K562 (cell line): ENCODE results near the gene PCDHGB2. TPM values are rescaled to one million over a fixed set of nuclear protein-coding genes. Genes with fewer than 3 reads are reported as not detected.
A peak's percentile ranks its signal among the peaks of the same experiment; 100 is the strongest.

Source experiments
- ARNT ChIP-seq, 2 experiments: fragments of 450-650 bp; IDR thresholded peaks; 2 replicates each; pipeline ENCODE4 v1.6.1; 2016; ENCODE audit warnings: mild to moderate bottlenecking in 1 of 2
- CEBPB ChIP-seq: fragments of 450-650 bp; IDR thresholded peaks from 2 replicates; pipeline ENCODE4 v1.6.1; 2016; ENCODE audit warnings: missing genetic modification characterization, missing compliant biosample characterization
- CTCFL ChIP-seq: IDR thresholded peaks from 2 replicates; pipeline ENCODE4 v1.6.1; 2011; ENCODE audit warnings: borderline replicate concordance, low read depth, mild to moderate bottlenecking, moderate library complexity, low read length; ENCODE audit not compliant: insufficient read depth, poor library complexity, severe bottlenecking
- GATA2 ChIP-seq: sonication (generic); formaldehyde crosslinking; IDR thresholded peaks from 2 replicates; pipeline ENCODE4 v1.4.0; 2020; ENCODE audit warnings: mild to moderate bottlenecking, missing genetic modification reagents
- HLTF ChIP-seq: fragments of 450-650 bp; IDR thresholded peaks from 2 replicates; pipeline ENCODE4 v1.6.1; 2016
- HMGXB4 ChIP-seq: sonication (generic); formaldehyde crosslinking; IDR thresholded peaks from 2 replicates; pipeline ENCODE4 v1.8.1; 2023; ENCODE audit warnings: mild to moderate bottlenecking, missing genetic modification reagents
- KAT8 ChIP-seq: fragments of 450-650 bp; IDR thresholded peaks from 2 replicates; pipeline ENCODE4 v1.6.1; 2016; ENCODE audit warnings: low read depth, mild to moderate bottlenecking
- KLF10 ChIP-seq: fragments of 250-450 bp; sonication (Bioruptor Pico); IDR thresholded peaks from 2 replicates; pipeline ENCODE4 v1.6.1; 2021; ENCODE audit warnings: matching md5 sums
- L3MBTL2 ChIP-seq: fragments of 450-650 bp; IDR thresholded peaks from 2 replicates; pipeline ENCODE4 v1.6.1; 2016; ENCODE audit warnings: mild to moderate bottlenecking, moderate library complexity
- MAFG ChIP-seq: fragments of 450-650 bp; conservative IDR thresholded peaks from 2 replicates; pipeline ENCODE4 v1.6.1; 2016; ENCODE audit warnings: missing genetic modification characterization, missing compliant biosample characterization
- MIER1 ChIP-seq: fragments of 450-650 bp; IDR thresholded peaks from 2 replicates; pipeline ENCODE4 v1.6.1; 2016; ENCODE audit warnings: antibody characterized with exemption, mild to moderate bottlenecking, low read depth
- MLX ChIP-seq, 2 experiments: fragments of 450-650 bp in 1 of 2; sonication (generic) in 1 of 2; formaldehyde crosslinking; conservative IDR thresholded peaks; 2 replicates each; pipeline versions ENCODE4 v1.4.0 to v1.8.1; 2020 to 2022; ENCODE audit warnings: mild to moderate bottlenecking in 1 of 2, missing genetic modification reagents in 1 of 2
- MNT ChIP-seq, 2 experiments: fragments of 450-650 bp; conservative IDR thresholded peaks; 2 replicates each; pipeline ENCODE4 v1.6.1; 2017; ENCODE audit warnings: mild to moderate bottlenecking in 2 of 2, moderate library complexity in 2 of 2
- NFIC ChIP-seq: fragments of 450-650 bp; IDR thresholded peaks from 2 replicates; pipeline ENCODE4 v1.6.1; 2017; ENCODE audit warnings: mild to moderate bottlenecking, inconsistent platforms
- NFRKB ChIP-seq: fragments of 450-650 bp; IDR thresholded peaks from 2 replicates; pipeline ENCODE4 v1.6.1; 2016; ENCODE audit warnings: low read depth
- SMARCA4 ChIP-seq: fragments of 450-650 bp; IDR thresholded peaks from 2 replicates; pipeline ENCODE4 v1.6.1; 2016
- SPI1 ChIP-seq: IDR thresholded peaks from 2 replicates; pipeline ENCODE4 v1.6.1; 2011; ENCODE audit warnings: low read depth, low read length, control low read depth, borderline replicate concordance
- TAF15 ChIP-seq: fragments of 200-400 bp; formaldehyde crosslinking; IDR thresholded peaks from 2 replicates; pipeline ENCODE4 v1.6.1; 2017; ENCODE audit warnings: mild to moderate bottlenecking, low read depth, low read length, moderate library complexity
- ZNF280B ChIP-seq: fragments of 250-450 bp; sonication (Bioruptor Pico); IDR thresholded peaks from 2 replicates; pipeline ENCODE4 v1.5.1; 2021; ENCODE audit warnings: mild to moderate bottlenecking
- ZNF561 ChIP-seq: fragments of 450-650 bp; formaldehyde crosslinking; conservative IDR thresholded peaks from 2 replicates; pipeline ENCODE4 v1.4.0; 2020; ENCODE audit warnings: mild to moderate bottlenecking, moderate library complexity
- ZNF75A ChIP-seq: fragments of 450-650 bp; formaldehyde crosslinking; IDR thresholded peaks from 2 replicates; pipeline ENCODE4 v1.4.0; 2020; ENCODE audit warnings: mild to moderate bottlenecking
- polyA plus RNA-seq, 8 experiments: library from polyadenylated mRNA; depleted of rRNA in 4 of 8; stranded (reverse) in 5 of 8; unstranded in 3 of 8; fragments of >200 nt; fragmentation: Nextera tagmentation in 2 of 8; fragmentation: Illumina TruSeq in 1 of 8; extraction: Ambion mirVana in 2 of 8; extraction: Trizol in 1 of 8; gene quantifications; 2 replicates each; pipeline versions ENCODE4 v1.2.1 to v1.2.3, GENCODE V29; 2011 to 2014; ENCODE audit warnings: inconsistent platforms in 1 of 8, missing spikeins in 1 of 8
- total RNA-seq, 7 experiments: library from RNA; depleted of rRNA in 6 of 7; stranded (reverse); fragments of >200 nt in 6 of 7; fragmentation: Illumina TruSeq in 2 of 7; extraction: Trizol in 2 of 7; gene quantifications; 2 replicates each; pipeline versions ENCODE4 v1.2.1 to v1.2.3, GENCODE V29; 2011 to 2021; ENCODE audit warnings: low replicate concordance in 1 of 7

Gene PCDHGB2
- total and polyA plus RNA-seq, 9 of the 15 experiments (the other 6 are each of a cell fraction or from before 2014, with no cell fraction given): 0.06 to 0.54 (median 0.29) TPM; not detected in 1

- TF ChIP-seq ZNF280B (CRISPR knock-in tag) (no peak), KAT8 (no peak), NFRKB (no peak), CTCFL (no peak), CEBPB (no peak), ZNF561 (CRISPR knock-in tag) (no peak), MAFG (peak; percentile 50; the same call in 1 of the 2 replicates), MLX (CRISPR knock-in tag; conservative IDR thresholded peaks at IDR 0.05) (no peak), L3MBTL2 (peak; percentile 91), HLTF (no peak), ZNF75A (CRISPR knock-in tag) (no peak), TAF15 (no peak), KLF10 (no peak), SPI1 (no peak), ARNT (IDR thresholded peaks at IDR 0.05) (no peak), GATA2 (CRISPR knock-in tag) (peak; percentile 51; the same call in 1 of the 2 replicates), HMGXB4 (CRISPR knock-in tag) (no peak), MNT (conservative IDR thresholded peaks at IDR 0.05) (peak in 1 of 2 experiments; percentile 45; a peak in 1 of 4 replicates), SMARCA4 (peak; percentile 56; the same call in 1 of the 2 replicates), MIER1 (0 out of 2 replicates have a peak, but pooled peaks have one; percentile 19), NFIC (peak; percentile 1; the same call in 1 of the 2 replicates)
Observed at GRCh38 chr5:141326088-141326854, 33.5 kb upstream of the PCDHGB2 start (continued).
